D721Med (cell line): ENCODE data around the gene CLDN9.

Experiments
- DNase-seq: peaks from one replicate; pipeline ENCODE4 v3.0.0; 2011; ENCODE audit warnings: low spot score; ENCODE audit not compliant: insufficient read length
- FAIRE-seq: peaks from 2 replicates; lab custom pipeline; 2011; peaks lifted over from hg19 to GRCh38; lab: Jason Lieb, UNC
- TF ChIP-seq, protein P1 (sequence below): IDR thresholded peaks from 2 replicates; pipeline ENCODE4 v1.5.1; 2012; ENCODE audit warnings: mild to moderate bottlenecking, control low read depth; ENCODE audit not compliant: insufficient read depth; ENCODE audit errors: missing control alignments

Gene CLDN9

DNA sequence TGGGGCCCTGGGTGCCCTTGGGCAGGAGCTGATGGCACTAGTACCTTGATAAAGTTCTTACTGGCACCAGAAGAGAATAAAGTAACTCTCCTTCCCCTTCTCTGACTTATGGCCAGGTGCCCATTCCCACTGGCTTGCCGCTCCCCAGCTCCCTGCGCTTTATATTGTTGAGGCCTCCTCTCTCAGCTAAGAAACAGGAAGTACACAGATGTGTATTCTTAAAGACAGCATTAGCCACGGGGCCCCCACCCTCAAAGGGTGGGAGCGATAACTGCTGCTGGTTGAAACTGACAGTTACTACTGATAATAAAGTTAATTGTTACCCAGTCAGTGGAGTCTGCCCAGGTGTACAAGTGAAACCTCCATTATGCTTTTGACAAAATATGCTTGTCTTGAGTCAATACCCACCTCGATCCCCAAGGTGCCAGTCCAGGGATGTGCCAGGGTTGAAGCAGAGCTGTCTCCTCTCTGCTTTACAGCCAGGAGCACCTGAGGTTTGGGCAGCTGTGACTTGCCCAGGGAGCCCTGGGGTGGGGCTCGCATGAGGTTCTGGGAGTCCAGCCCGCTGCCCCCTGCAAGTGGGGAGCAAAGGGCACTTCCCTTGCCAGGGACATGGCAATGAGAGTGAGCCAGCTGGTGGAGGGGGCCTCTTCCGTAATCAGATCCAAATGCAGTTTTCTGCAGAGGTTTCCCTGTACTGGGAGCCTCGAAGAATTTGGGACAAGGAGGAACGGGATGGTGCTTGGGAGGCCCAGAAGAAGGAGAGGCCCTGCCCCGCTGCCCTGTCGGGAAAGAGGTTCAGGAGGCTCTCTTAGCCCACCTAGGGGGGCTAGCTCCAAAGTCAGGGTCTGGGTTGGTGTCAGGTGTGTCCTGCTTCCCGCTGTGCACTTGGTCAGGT is 5.4 kb upstream of the CLDN9 start:
- no peak for DNase-seq
- TF ChIP-seq, protein P1, sequence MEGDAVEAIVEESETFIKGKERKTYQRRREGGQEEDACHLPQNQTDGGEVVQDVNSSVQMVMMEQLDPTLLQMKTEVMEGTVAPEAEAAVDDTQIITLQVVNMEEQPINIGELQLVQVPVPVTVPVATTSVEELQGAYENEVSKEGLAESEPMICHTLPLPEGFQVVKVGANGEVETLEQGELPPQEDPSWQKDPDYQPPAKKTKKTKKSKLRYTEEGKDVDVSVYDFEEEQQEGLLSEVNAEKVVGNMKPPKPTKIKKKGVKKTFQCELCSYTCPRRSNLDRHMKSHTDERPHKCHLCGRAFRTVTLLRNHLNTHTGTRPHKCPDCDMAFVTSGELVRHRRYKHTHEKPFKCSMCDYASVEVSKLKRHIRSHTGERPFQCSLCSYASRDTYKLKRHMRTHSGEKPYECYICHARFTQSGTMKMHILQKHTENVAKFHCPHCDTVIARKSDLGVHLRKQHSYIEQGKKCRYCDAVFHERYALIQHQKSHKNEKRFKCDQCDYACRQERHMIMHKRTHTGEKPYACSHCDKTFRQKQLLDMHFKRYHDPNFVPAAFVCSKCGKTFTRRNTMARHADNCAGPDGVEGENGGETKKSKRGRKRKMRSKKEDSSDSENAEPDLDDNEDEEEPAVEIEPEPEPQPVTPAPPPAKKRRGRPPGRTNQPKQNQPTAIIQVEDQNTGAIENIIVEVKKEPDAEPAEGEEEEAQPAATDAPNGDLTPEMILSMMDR, result no peak
- no peak for FAIRE-seq

DNA sequence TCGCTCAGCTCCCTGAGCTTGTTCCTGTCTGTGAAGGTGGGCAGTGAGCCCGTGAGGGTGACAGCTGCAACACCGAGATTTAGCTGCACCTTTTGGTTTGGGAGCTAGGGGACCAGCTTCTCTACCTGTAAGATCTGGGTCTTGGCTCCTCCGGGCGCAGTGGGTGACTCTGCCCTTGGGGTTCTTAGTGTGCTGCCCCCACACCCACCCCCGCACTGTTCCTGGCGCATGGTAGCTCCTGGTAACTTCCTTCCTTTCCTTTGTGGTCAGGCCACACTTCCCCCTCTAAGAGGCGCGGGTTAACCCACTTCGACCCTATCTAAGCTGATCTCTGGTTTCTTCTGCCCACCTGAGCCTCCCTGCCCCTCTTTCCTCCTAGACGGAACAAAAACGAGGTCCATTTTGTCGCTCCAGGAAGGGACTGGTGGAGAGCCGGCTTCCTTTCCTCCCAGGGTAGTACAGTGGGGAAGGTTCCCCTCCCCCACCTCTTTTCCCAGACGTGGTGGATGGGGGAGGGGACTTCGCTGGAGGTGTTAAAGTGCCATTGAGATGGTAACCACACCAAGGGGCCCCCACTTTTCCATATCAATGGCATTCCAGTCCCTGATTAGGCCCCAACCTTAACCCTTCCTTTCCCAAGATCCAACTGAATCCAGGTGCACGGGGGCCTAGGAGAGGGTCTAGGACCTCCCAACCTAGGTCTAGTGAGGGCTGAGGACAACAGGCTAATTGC is 4.6 kb upstream of the CLDN9 start:
- DNase-seq, result no peak
- no peak for FAIRE-seq
- TF ChIP-seq, protein P1, result no peak

DNA sequence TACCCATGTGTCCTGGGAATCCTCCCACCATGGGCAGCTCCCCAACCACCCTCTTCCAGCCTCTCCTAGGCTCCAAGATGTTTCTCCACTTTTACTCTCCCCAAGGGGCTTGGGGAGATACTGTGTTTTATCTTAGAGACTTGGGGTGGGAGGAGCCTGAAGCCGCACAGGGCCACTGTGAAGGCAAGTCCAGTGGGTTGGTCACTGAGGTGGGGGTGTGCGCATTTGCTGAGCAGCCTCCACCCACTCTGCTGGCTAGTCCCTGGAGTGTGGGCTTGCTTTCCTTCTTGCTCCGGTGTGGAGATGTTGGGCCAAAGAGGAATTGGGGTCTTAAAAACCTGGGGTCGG is 4.1 kb upstream of the CLDN9 start:
- TF ChIP-seq, protein P1, result no peak
- no peak for DNase-seq
- FAIRE-seq, result no peak

DNA sequence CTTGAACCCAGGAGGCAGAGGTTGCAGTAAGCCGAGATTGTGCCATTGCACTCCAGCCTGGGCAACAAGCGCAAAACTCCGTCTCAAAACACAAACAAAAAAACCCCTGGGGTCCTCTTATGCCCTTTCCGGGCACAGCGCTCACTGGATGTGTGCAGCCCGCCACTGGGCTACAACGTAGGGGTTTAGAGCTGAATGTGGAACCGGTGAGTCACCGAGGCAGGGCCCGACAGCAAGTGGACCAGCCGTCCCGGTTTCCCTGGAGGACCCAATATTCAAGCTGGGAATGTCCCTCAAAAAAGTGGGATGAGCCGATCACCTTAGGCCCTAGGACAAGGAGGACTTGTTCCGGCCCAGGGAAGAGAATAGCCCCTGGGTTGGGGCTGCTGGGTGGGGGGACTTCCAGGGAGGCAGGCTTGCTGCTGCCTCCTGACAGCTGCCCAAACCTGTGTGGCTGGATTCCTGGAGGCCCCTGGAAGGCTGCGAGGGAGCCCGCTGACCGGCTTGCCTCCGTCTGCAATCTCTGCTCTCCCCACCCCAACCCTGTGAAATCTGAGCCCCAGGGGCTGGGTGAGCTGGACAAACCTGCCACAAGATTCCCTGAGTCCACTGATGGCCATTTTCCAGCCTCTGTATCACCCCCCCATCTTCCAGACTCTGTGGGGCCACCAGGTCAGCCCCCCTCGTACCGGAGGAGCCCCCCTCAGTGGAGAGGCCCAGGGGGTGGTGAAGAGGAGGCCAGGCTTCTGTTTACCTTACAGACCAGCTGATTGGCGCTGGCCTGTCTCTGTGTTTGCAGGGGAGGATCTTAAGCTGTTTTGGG is 2.9 kb upstream of the CLDN9 start:
- TF ChIP-seq, protein P1, result no peak
- DNase-seq, result no peak
- FAIRE-seq, result no peak

DNA sequence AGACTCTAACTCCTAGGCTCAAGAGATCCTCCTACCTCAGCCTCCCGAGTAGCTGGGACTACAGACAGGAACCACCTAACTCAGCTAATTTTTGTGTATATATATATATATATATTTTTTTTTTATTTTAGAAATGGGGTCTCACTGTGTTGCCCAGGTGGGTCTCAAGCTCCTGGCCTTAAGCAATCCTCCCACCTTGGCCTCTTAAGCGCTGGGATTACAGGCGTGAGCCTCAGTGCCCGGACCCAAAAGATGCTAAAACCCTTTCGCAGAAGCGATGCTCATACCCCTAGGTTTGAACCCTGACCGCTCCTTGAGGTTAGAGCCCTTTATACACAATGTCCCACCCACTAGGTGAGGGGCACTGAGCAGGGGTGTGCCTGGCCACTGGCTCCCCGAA is 2.2 kb upstream of the CLDN9 start:
- DNase-seq (no peak), FAIRE-seq (no peak)
- TF ChIP-seq, protein P1, result no peak

DNA sequence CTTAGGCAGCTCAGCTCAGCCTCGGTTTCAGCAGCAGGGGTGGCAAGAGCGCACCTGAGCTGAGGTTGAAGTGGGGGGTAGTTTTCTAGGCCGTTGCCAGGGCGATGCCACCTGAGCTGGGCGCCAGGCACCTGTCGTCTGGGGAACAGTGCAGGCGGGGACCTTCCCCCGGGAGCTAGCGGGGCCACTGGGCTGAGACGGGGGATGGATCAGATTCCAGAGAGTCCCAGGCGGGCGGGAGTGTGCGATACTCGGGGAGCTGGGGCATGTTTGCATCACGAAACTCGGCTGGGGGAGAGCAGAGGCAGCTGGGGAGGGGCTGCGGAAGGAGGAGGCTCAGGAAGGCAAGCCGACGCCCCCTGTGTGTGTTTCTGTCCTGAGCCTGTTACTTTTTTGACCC is 477 bp upstream of the CLDN9 start:
- TF ChIP-seq, protein P1, result no peak
- DNase-seq, result no peak
- no peak for FAIRE-seq
